ENCODE measurements around the gene SHC3. TPM values are rescaled to one million over a fixed set of nuclear protein-coding genes. Genes with fewer than 3 reads are reported as not detected.

SHC3 gene
- polyA plus RNA-seq, 3 donors: not detected

DNA sequence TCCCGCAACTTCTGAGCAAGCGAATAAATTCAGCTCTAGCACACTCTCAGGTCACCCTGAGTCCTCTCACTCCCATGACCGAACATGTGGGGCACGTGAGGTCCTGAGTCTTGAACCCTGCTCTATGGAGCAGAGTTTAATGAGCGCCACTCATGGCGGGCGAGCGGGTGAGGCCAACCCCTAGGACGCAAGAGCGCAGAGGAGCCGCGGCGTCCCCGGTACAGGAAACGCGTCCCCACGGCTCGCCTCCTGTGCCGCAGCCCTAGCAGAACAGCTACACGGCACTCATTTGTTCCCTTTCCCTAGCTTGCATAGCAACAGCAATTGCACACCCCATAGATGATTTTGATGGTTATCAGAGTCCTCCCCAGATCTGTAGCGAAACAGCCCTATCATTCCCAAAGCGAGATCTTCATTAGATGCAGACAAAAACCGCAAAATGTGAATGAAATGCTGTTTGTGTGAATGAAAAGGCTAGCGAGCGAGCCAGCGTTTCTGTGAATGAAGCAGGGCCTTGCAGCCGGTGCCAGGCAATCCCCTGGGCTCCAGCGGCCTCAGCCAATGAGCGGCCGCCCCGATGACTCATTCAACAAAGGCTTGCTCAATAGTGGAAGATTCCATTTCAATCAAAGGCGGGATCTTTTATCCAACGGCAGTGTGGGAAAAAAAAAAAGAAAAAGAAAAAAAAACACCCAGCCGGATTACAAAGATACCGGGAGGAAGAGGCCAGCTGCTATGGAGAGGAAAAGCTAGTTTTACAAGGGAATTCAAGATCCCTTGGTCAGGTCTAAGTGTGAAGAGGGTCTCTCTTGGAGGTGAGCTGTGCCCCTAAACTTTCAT lies 1.5 kb upstream of the SHC3 start:
- peaks cover 0 to 4% of the 10 kb centered on the region in 2 donors for H3K9me3 ChIP-seq (replicated peaks in 1 of 2; ENCODE audit: control insufficient read depth in 1 of 2, insufficient read depth in 1 of 2, low read length in 2 of 2)
- peak overlapping the region in 1 of 3 experiments; percentile 47 for H3K4me3 ChIP-seq (replicated peaks in 1 of 3; ENCODE audit: low read depth in 2 of 3, low read length in 3 of 3)
- H3K4me2 ChIP-seq (replicated peaks; ENCODE audit: extremely low read depth, low read length, poor library complexity, severe bottlenecking): peak overlapping the region; percentile 51
- H4K20me1 ChIP-seq (ENCODE audit: insufficient read depth, low read length): no peaks in the 10 kb centered on the region
- H3K9ac ChIP-seq (ENCODE audit: insufficient read depth, low read length, poor library complexity, severe bottlenecking): no peak overlapping the region
- peak overlapping the region; percentile 18 for H2AFZ ChIP-seq (ENCODE audit: insufficient read depth, low read depth, low read length, poor library complexity, severe bottlenecking)
- WGBS (ENCODE audit: insufficient coverage): 2% methylated on average over 16 of the region's 35 CpGs
- H3K27me3 ChIP-seq (ENCODE audit: control insufficient read depth in 2 of 2, insufficient read depth in 2 of 2, low read length in 2 of 2): peaks cover 53 to 62% of the 10 kb centered on the region in 2 donors
- Mint-ChIP-seq H3K9me3 (peaks cover 0 to 17% (median 10%) of the 10 kb centered on the region in 7 donors), H3K4me3 (peak overlapping the region; percentile 61 to 76), H3K27ac (peak overlapping the region in 1 of 7 donors; percentile 53), H3K36me3 (peaks cover 0 to 4% of the 10 kb centered on the region in 2 donors), H3K4me1 (peaks cover 20% of the 10 kb centered on the region), H3K27me3 (ENCODE audit: low read depth in 3 of 3) (peaks cover 65 to 74% (median 67%) of the 10 kb centered on the region in 3 donors)
- H3K79me2 ChIP-seq (ENCODE audit: insufficient read depth, low read length): no peaks in the 10 kb centered on the region
- no peaks in the 10 kb centered on the region for H3K36me3 ChIP-seq (replicated peaks in 1 of 2; ENCODE audit: control insufficient read depth in 1 of 2, insufficient read depth in 2 of 2, low read length in 2 of 2)
- H3K27ac ChIP-seq (ENCODE audit: low read depth in 1 of 2, low read length in 2 of 2): no peak overlapping the region
- peaks cover 10 to 26% of the 10 kb centered on the region in 2 donors for H3K4me1 ChIP-seq (ENCODE audit: control insufficient read depth in 1 of 2, insufficient read depth in 2 of 2, low read length in 2 of 2)
- TF ChIP-seq CTCF (IDR thresholded peaks at IDR 0.05): no peak
- intact Hi-C loops (cut with micrococcal nuclease): no loop called here
- DNase-seq: peak; percentile 22 to 73 (median 27)

GRCh38 chr9:89179540-89179894 lies 899 bp upstream of the SHC3 start:
- H3K27me3 Mint-ChIP-seq (ENCODE audit: low read depth in 3 of 3): peaks cover 69 to 75% (median 73%) of the 10 kb centered on the region in 3 donors
- Histone ChIP-seq H3K4me2 (replicated peaks; ENCODE audit: extremely low read depth, low read length, poor library complexity, severe bottlenecking) (peak overlapping the region; percentile 51), H3K4me3 (replicated peaks in 1 of 3; ENCODE audit: low read depth in 2 of 3, low read length in 3 of 3) (peak overlapping the region in 1 of 3 experiments; percentile 47), H3K27me3 (ENCODE audit: control insufficient read depth in 2 of 2, insufficient read depth in 2 of 2, low read length in 2 of 2) (peaks cover 57 to 64% of the 10 kb centered on the region in 2 donors), H3K36me3 (replicated peaks in 1 of 2; ENCODE audit: control insufficient read depth in 1 of 2, insufficient read depth in 2 of 2, low read length in 2 of 2) (no peaks in the 10 kb centered on the region), H3K9me3 (replicated peaks in 1 of 2; ENCODE audit: control insufficient read depth in 1 of 2, insufficient read depth in 1 of 2, low read length in 2 of 2) (peaks cover 0 to 4% of the 10 kb centered on the region in 2 donors), H3K4me1 (ENCODE audit: control insufficient read depth in 1 of 2, insufficient read depth in 2 of 2, low read length in 2 of 2) (peaks cover 10 to 26% of the 10 kb centered on the region in 2 donors), H2AFZ (ENCODE audit: insufficient read depth, low read depth, low read length, poor library complexity, severe bottlenecking) (peak overlapping the region; percentile 18), H3K79me2 (ENCODE audit: insufficient read depth, low read length) (no peaks in the 10 kb centered on the region), H3K9ac (ENCODE audit: insufficient read depth, low read length, poor library complexity, severe bottlenecking) (no peak overlapping the region), H3K27ac (ENCODE audit: low read depth in 1 of 2, low read length in 2 of 2) (no peak overlapping the region), H4K20me1 (ENCODE audit: insufficient read depth, low read length) (no peaks in the 10 kb centered on the region)
- WGBS (ENCODE audit: insufficient coverage): 19% methylated on average over 4 of the region's 4 CpGs
- TF ChIP-seq CTCF (IDR thresholded peaks at IDR 0.05): no peak
- no peak overlapping the region for H3K27ac Mint-ChIP-seq
- H3K4me3 Mint-ChIP-seq: peak overlapping the region; percentile 61 to 76
- H3K4me1 Mint-ChIP-seq: peaks cover 20% of the 10 kb centered on the region
- H3K9me3 Mint-ChIP-seq: peaks cover 0 to 17% (median 10%) of the 10 kb centered on the region in 7 donors
- intact Hi-C loops (cut with micrococcal nuclease): no loop called here
- DNase-seq: no peak
- H3K36me3 Mint-ChIP-seq: peaks cover 0 to 4% of the 10 kb centered on the region in 2 donors
